CMK (cell line): Measurements from ENCODE around the gene OFD1.

Source experiments
- DNase-seq: peaks from one replicate; pipeline ENCODE4 v3.0.0-alpha.2; 2010; ENCODE audit warnings: low read depth

The OFD1 gene

GRCh38 chrX:13793897-13794296 is 59.3 kb downstream of the OFD1 start:
- no peak for DNase-seq

- DNase-seq = no peak
Measured at GRCh38 chrX:13794417-13794816, 59.9 kb downstream of the OFD1 start.

- no peak for DNase-seq
Measured at GRCh38 chrX:13797512-13797911, 63.0 kb downstream of the OFD1 start.

- no peak for DNase-seq
Measured at GRCh38 chrX:13798184-13798583, 63.6 kb downstream of the OFD1 start.

- no peak for DNase-seq
Measured at GRCh38 chrX:13803116-13803515, 68.6 kb downstream of the OFD1 start.

- no peak for DNase-seq
Measured at GRCh38 chrX:13805241-13805640, 70.7 kb downstream of the OFD1 start.

- no peak for DNase-seq
Measured at GRCh38 chrX:13808293-13808692, 73.7 kb downstream of the OFD1 start.

GRCh38 chrX:13808865-13809264 is 74.3 kb downstream of the OFD1 start:
- no peak for DNase-seq

- no peak for DNase-seq
Measured at GRCh38 chrX:13815664-13816063, 81.1 kb downstream of the OFD1 start.

GRCh38 chrX:13816176-13816575 is 81.6 kb downstream of the OFD1 start:
- DNase-seq = no peak

GRCh38 chrX:13816643-13817627 is 82.4 kb downstream of the OFD1 start, which contains the start of gene GPM6B:
Gene GPM6B (minus strand): TSS chrX:13817093. CDS start chrX:13816904, 189 bp downstream.
- no peak for DNase-seq
